Progenitor cell of endocrine pancreas (in vitro differentiated cells): ENCODE results near the gene INTS11. TPM values are rescaled to one million over a fixed set of nuclear protein-coding genes. Genes with fewer than 3 reads are reported as not detected.

Experiments
- DNase-seq: peaks from one replicate; pipeline ENCODE4 v3.0.0; 2021; ENCODE audit warnings: low spot score; ENCODE audit not compliant: unreplicated experiment
- H3K27ac Mint-ChIP-seq: 2 replicates; pipeline ENCODE4 v1.8.0; 2021; ENCODE audit warnings: mild to moderate bottlenecking, moderate library complexity, mixed read lengths
- H3K27me3 Mint-ChIP-seq: 2 replicates; pipeline ENCODE4 v1.8.0; 2021; ENCODE audit warnings: mixed read lengths
- H3K36me3 Mint-ChIP-seq: 2 replicates; pipeline ENCODE4 v1.8.0; 2022; ENCODE audit warnings: mixed read lengths; ENCODE audit not compliant: insufficient read depth
- H3K4me1 Mint-ChIP-seq: 2 replicates; pipeline ENCODE4 v1.8.0; 2021; ENCODE audit warnings: low read depth, mixed read lengths
- H3K4me3 Mint-ChIP-seq: 2 replicates; pipeline ENCODE4 v1.8.0; 2021; ENCODE audit warnings: low read depth, mild to moderate bottlenecking, moderate library complexity, mixed read lengths
- H3K9me3 Mint-ChIP-seq: 2 replicates; pipeline ENCODE4 v1.8.0; 2021; ENCODE audit warnings: low read depth, mixed read lengths
- CTCF ChIP-seq: fragments of 200-600 bp; sonication (generic); IDR thresholded peaks from one replicate; pipeline ENCODE4 v1.5.0; 2021; ENCODE audit warnings: antibody characterized with exemption, mild to moderate bottlenecking; ENCODE audit not compliant: unreplicated experiment
- total RNA-seq: library from RNA; stranded (reverse); gene quantifications from 2 replicates; pipeline ENCODE4 v1.2.1, GENCODE V29; 2021

Gene INTS11
- total RNA-seq, 1 donor from 2014 or later, result 177 TPM

GRCh38 chr1:1322952-1323351 lies 1.5 kb downstream of the INTS11 start:
- Mint-ChIP-seq H3K27ac (no peak overlapping the region), H3K4me1 (peaks cover 7% of the 10 kb centered on the region), H3K9me3 (no peaks in the 10 kb centered on the region), H3K4me3 (peak overlapping the region; percentile 83), H3K27me3 (no peaks in the 10 kb centered on the region), H3K36me3 (peaks cover 1% of the 10 kb centered on the region)
- TF ChIP-seq CTCF, result no peak
- DNase-seq, result no peak

GRCh38 chr1:1322418-1322817 lies 2.0 kb downstream of the INTS11 start:
- H3K9me3 Mint-ChIP-seq, result no peaks in the 10 kb centered on the region
- no peaks in the 10 kb centered on the region for H3K27me3 Mint-ChIP-seq
- H3K27ac Mint-ChIP-seq, result peak overlapping the region; percentile 57
- no peak for DNase-seq
- TF ChIP-seq CTCF, result no peak
- H3K36me3 Mint-ChIP-seq, result peaks cover 1% of the 10 kb centered on the region
- H3K4me1 Mint-ChIP-seq, result peaks cover 7% of the 10 kb centered on the region
- H3K4me3 Mint-ChIP-seq, result peak overlapping the region; percentile 83

GRCh38 chr1:1321477-1321876 lies 3.0 kb downstream of the INTS11 start:
- Mint-ChIP-seq H3K27me3 (no peaks in the 10 kb centered on the region), H3K27ac (no peak overlapping the region), H3K4me3 (no peak overlapping the region), H3K36me3 (peaks cover 1% of the 10 kb centered on the region), H3K9me3 (no peaks in the 10 kb centered on the region), H3K4me1 (peaks cover 7% of the 10 kb centered on the region)
- DNase-seq, result no peak
- no peak for TF ChIP-seq CTCF

- Mint-ChIP-seq H3K9me3 (no peaks in the 10 kb centered on the region), H3K36me3 (peaks cover 1% of the 10 kb centered on the region), H3K27ac (no peak overlapping the region), H3K4me1 (peaks cover 7% of the 10 kb centered on the region), H3K4me3 (no peak overlapping the region), H3K27me3 (no peaks in the 10 kb centered on the region)
- no peak for TF ChIP-seq CTCF
- no peak for DNase-seq
Measured at GRCh38 chr1:1320666-1321448, 3.6 kb downstream of the INTS11 start.

GRCh38 chr1:1319646-1319941 lies 4.9 kb downstream of the INTS11 start:
- Mint-ChIP-seq H3K4me1 (peaks cover 9% of the 10 kb centered on the region), H3K36me3 (peaks cover 1% of the 10 kb centered on the region), H3K9me3 (no peaks in the 10 kb centered on the region), H3K27ac (no peak overlapping the region), H3K27me3 (no peaks in the 10 kb centered on the region), H3K4me3 (no peak overlapping the region)
- no peak for DNase-seq
- no peak for TF ChIP-seq CTCF
